Trophoblast cell (in vitro differentiated cells and primary cell): ENCODE data around the gene GMFB.
"Not testable (repeated sequence)": the region's sequence is repeated elsewhere in the genome, so short reads cannot be mapped to it uniquely, and the experiment has no call there.

Experiments
- DNase-seq, 2 donors: peaks; one replicate each; pipeline ENCODE4 v3.0.0-alpha.2; 2016
- H2AFZ ChIP-seq: 2 replicates; pipeline ENCODE4 v1.6.1; 2013; ENCODE audit warnings: low read length, moderate library complexity, mild to moderate bottlenecking; ENCODE audit not compliant: insufficient read depth, poor library complexity
- H2AK5ac ChIP-seq: 2 replicates; pipeline ENCODE4 v1.6.1; 2013; ENCODE audit warnings: mild to moderate bottlenecking, low read length
- H2BK120ac ChIP-seq: 2 replicates; pipeline ENCODE4 v1.6.1; 2013; ENCODE audit warnings: low read length, mild to moderate bottlenecking, moderate library complexity; ENCODE audit not compliant: insufficient read depth, poor library complexity
- H2BK12ac ChIP-seq: 2 replicates; pipeline ENCODE4 v1.6.1; 2013; ENCODE audit warnings: mild to moderate bottlenecking, low read length, moderate library complexity
- H2BK5ac ChIP-seq: 2 replicates; pipeline ENCODE4 v1.6.1; 2013; ENCODE audit warnings: low read length, low read depth, moderate library complexity, mild to moderate bottlenecking; ENCODE audit not compliant: poor library complexity
- H3K14ac ChIP-seq: 2 replicates; pipeline ENCODE4 v1.6.1; 2013; ENCODE audit warnings: mild to moderate bottlenecking, low read length
- H3K18ac ChIP-seq: 2 replicates; pipeline ENCODE4 v1.6.1; 2013; ENCODE audit warnings: mild to moderate bottlenecking, low read length
- H3K23ac ChIP-seq: 2 replicates; pipeline ENCODE4 v1.6.1; 2013; ENCODE audit warnings: low read length
- H3K27ac ChIP-seq: 2 replicates; pipeline ENCODE4 v1.5.1; 2013; ENCODE audit warnings: low read depth, mild to moderate bottlenecking, inconsistent platforms, low read length, moderate library complexity
- H3K27me3 ChIP-seq: 2 replicates; pipeline ENCODE4 v1.6.1; 2013; ENCODE audit warnings: inconsistent platforms, mild to moderate bottlenecking, low read length, moderate library complexity; ENCODE audit not compliant: insufficient read depth
- H3K36me3 ChIP-seq, 2 experiments: 1 replicate in 1 of 2; 2 replicates in 1 of 2; pipeline ENCODE4 v1.6.1; 2013; ENCODE audit warnings: low read length in 2 of 2, mild to moderate bottlenecking in 2 of 2, moderate library complexity in 1 of 2; ENCODE audit not compliant: insufficient read depth in 2 of 2, control insufficient read depth in 1 of 2
- H3K4ac ChIP-seq: 2 replicates; pipeline ENCODE4 v1.6.1; 2013; ENCODE audit warnings: low read depth, mild to moderate bottlenecking, low read length, moderate library complexity
- H3K4me1 ChIP-seq, 2 experiments: 1 replicate in 1 of 2; 2 replicates in 1 of 2; pipeline ENCODE4 v1.6.1; 2013; ENCODE audit warnings: low read length in 2 of 2, mild to moderate bottlenecking in 2 of 2, moderate library complexity in 1 of 2; ENCODE audit not compliant: insufficient read depth in 2 of 2, control insufficient read depth in 1 of 2
- H3K4me2 ChIP-seq: 2 replicates; pipeline ENCODE4 v1.6.1; 2013; ENCODE audit warnings: inconsistent platforms, mild to moderate bottlenecking, low read length, moderate library complexity
- H3K4me3 ChIP-seq: 2 replicates; pipeline ENCODE4 v1.5.1; 2013; ENCODE audit warnings: mild to moderate bottlenecking, low read depth, low read length, inconsistent platforms
- H3K79me1 ChIP-seq: one replicate; pipeline ENCODE4 v1.6.1; 2013; ENCODE audit warnings: low read length
- H3K79me2 ChIP-seq: 2 replicates; pipeline ENCODE4 v1.6.1; 2013; ENCODE audit warnings: low read length, mild to moderate bottlenecking; ENCODE audit not compliant: control insufficient read depth, insufficient read depth, poor library complexity
- H3K9ac ChIP-seq: 2 replicates; pipeline ENCODE4 v1.6.1; 2013; ENCODE audit warnings: mild to moderate bottlenecking, low read length
- H3K9me3 ChIP-seq: 2 replicates; pipeline ENCODE4 v1.6.1; 2013; ENCODE audit warnings: low read depth, mild to moderate bottlenecking, control low read depth, inconsistent platforms, low read length; ENCODE audit not compliant: insufficient read depth
- H4K12ac ChIP-seq: 2 replicates; pipeline ENCODE4 v1.6.1; 2013; ENCODE audit warnings: low read depth, mild to moderate bottlenecking, low read length, moderate library complexity
- H4K8ac ChIP-seq: 2 replicates; pipeline ENCODE4 v1.6.1; 2013; ENCODE audit warnings: low read depth, mild to moderate bottlenecking, low read length, moderate library complexity
- H4K91ac ChIP-seq: one replicate; pipeline ENCODE4 v1.6.1; 2013; ENCODE audit warnings: low read depth, mild to moderate bottlenecking, low read length, moderate library complexity
- WGBS: extraction: QIAGEN DNeasy Blood & Tissue Kit; methylation state at CpG from one replicate; pipeline ENCODE4 v1.1.7; 2013; ENCODE audit warnings: missing lambda C conversion rate; ENCODE audit not compliant: insufficient read length, insufficient coverage; ENCODE audit errors: extremely low coverage; 5-methylcytosine and 5-hydroxymethylcytosine counted together

The GMFB gene

DNA sequence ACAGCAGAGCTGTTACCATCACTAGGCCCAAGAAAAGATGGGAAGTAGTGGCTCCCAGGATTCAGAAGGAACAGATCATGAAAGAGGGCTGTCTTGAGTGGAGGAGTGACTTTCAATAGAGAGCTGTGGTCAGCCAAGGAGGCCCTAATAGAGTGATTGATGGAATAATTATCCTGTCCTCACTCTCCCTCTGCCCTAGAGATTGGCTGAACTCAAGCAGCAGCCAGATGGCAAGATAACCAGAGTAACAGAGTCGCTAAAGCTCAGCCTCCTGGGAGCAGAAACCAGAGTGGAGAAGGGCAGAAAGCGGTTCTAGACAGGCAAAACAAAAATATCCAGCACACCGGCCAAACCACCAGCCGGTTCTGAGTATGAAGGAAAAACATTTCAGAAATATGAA lies 23.1 kb downstream of the GMFB start:
- no peak overlapping the region for H3K4me2 ChIP-seq
- no CpG with 5 or more reads among the region's 4 CpGs for WGBS
- DNase-seq: no peak
- no peak overlapping the region for H4K8ac ChIP-seq
- H3K4me1 ChIP-seq: no peaks in the 10 kb centered on the region
- H3K9me3 ChIP-seq: peaks cover 4% of the 10 kb centered on the region
- H3K18ac ChIP-seq: no peak overlapping the region
- no peaks in the 10 kb centered on the region for H3K27me3 ChIP-seq
- H3K14ac ChIP-seq: no peak overlapping the region
- H2AK5ac ChIP-seq: no peak overlapping the region
- no peak overlapping the region for H2BK5ac ChIP-seq
- no peaks in the 10 kb centered on the region for H3K79me1 ChIP-seq
- H3K23ac ChIP-seq: no peak overlapping the region
- H2AFZ ChIP-seq: no peak overlapping the region
- no peak overlapping the region for H4K91ac ChIP-seq
- H2BK120ac ChIP-seq: no peak overlapping the region
- no peak overlapping the region for H3K9ac ChIP-seq
- no peak overlapping the region for H2BK12ac ChIP-seq
- H3K79me2 ChIP-seq: no peaks in the 10 kb centered on the region
- H3K4ac ChIP-seq: no peak overlapping the region
- no peak overlapping the region for H3K4me3 ChIP-seq
- H3K36me3 ChIP-seq: no peaks in the 10 kb centered on the region
- no peak overlapping the region for H4K12ac ChIP-seq
- H3K27ac ChIP-seq: no peak overlapping the region

DNA sequence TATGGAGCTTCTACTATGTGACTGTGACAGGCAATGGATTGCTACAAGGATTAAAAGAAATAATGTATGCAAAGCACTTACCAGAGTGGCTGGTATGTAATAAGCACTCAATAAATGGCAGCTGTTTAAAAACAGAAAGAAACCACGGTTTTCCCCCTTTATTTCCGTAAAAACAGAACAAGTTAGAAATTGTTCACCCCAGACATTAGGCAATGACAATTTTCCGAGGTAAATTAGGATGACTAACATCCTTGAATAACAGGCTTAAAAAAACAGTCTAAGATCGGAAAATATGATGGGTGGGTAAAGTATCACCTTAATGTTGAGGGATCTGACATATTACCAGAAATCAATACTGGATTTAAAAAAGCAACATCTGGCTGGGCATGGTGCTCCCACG lies 26.7 kb downstream of the GMFB start:
- no peak overlapping the region for H4K8ac ChIP-seq
- H2AFZ ChIP-seq: no peak overlapping the region
- H3K27me3 ChIP-seq: no peaks in the 10 kb centered on the region
- no peak overlapping the region for H3K9ac ChIP-seq
- no CpG with 5 or more reads among the region's 5 CpGs for WGBS
- no peaks in the 10 kb centered on the region for H3K79me2 ChIP-seq
- H3K18ac ChIP-seq: no peak overlapping the region
- H2AK5ac ChIP-seq: no peak overlapping the region
- H3K23ac ChIP-seq: no peak overlapping the region
- H3K4me3 ChIP-seq: no peak overlapping the region
- no peak overlapping the region for H3K27ac ChIP-seq
- H3K9me3 ChIP-seq: peaks cover 10% of the 10 kb centered on the region
- H2BK5ac ChIP-seq: no peak overlapping the region
- no peak overlapping the region for H3K14ac ChIP-seq
- H3K4me2 ChIP-seq: no peak overlapping the region
- DNase-seq: no peak
- H4K12ac ChIP-seq: no peak overlapping the region
- H3K36me3 ChIP-seq: no peaks in the 10 kb centered on the region
- H3K4me1 ChIP-seq: no peaks in the 10 kb centered on the region
- no peak overlapping the region for H2BK12ac ChIP-seq
- H3K79me1 ChIP-seq: no peaks in the 10 kb centered on the region
- H4K91ac ChIP-seq: no peak overlapping the region
- H2BK120ac ChIP-seq: no peak overlapping the region
- H3K4ac ChIP-seq: no peak overlapping the region

DNA sequence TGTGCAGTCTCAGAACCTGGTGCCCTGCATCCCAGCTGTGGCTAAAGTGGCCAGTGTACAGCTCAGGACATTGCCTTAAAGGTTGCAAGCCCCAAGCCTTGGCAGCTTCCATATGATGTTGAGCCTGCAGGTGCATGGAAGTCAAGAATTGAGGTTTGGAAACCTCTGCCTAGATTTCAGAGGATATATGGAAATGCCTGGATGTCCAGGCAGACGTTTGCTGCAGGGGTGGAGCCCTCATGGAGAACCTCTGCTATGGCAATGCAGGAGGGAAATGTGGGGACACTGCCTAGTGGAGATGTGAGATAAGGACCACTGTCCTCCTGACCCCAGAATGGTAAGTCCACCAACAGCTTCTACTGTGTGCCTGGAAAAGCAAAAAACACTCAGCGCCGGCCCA lies 29.7 kb downstream of the GMFB start:
- Histone ChIP-seq H2BK5ac (no peak overlapping the region), H3K4me3 (no peak overlapping the region), H3K36me3 (no peaks in the 10 kb centered on the region), H3K79me2 (no peaks in the 10 kb centered on the region), H4K8ac (no peak overlapping the region), H3K9ac (no peak overlapping the region), H3K79me1 (no peaks in the 10 kb centered on the region), H3K18ac (no peak overlapping the region), H3K27me3 (no peaks in the 10 kb centered on the region), H3K4me1 (no peaks in the 10 kb centered on the region), H2BK120ac (no peak overlapping the region), H2BK12ac (no peak overlapping the region), H3K14ac (no peak overlapping the region), H4K12ac (no peak overlapping the region), H4K91ac (no peak overlapping the region), H2AK5ac (no peak overlapping the region), H3K23ac (no peak overlapping the region), H3K9me3 (peaks cover 9% of the 10 kb centered on the region), H2AFZ (no peak overlapping the region), H3K4ac (no peak overlapping the region), H3K27ac (no peak overlapping the region), H3K4me2 (no peak overlapping the region)
- DNase-seq: no peak
- WGBS: no CpG with 5 or more reads among the region's 3 CpGs

DNA sequence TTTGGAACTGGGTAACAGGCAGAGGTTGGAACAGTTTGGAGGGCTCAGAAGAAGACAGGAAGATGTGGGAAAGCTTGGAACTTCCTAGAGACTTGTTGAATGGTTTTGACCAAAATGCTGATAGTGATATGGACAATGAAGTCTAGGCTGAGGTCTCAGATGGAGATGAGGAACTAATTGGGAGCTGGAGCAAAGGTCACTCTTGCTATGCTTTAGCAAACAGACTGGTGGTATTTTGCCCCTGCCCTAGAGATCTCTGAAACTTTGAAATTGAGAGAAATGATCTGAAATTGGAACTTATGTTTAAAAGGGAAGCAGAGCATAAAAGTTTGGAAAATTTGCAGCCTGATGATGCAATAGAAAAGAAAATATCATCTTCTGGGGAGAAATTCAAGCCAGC lies 30.2 kb downstream of the GMFB start:
- not testable (repeated sequence) for H2AK5ac ChIP-seq, H3K4me1 ChIP-seq, DNase-seq, H3K36me3 ChIP-seq, H3K18ac ChIP-seq, H2BK5ac ChIP-seq, H3K79me1 ChIP-seq, H4K8ac ChIP-seq, H3K4ac ChIP-seq, H3K9ac ChIP-seq, H3K27ac ChIP-seq, H4K12ac ChIP-seq, H3K9me3 ChIP-seq, H3K14ac ChIP-seq, H3K4me3 ChIP-seq, H2BK12ac ChIP-seq, H2AFZ ChIP-seq, H4K91ac ChIP-seq, H2BK120ac ChIP-seq, H3K27me3 ChIP-seq, H3K79me2 ChIP-seq, H3K4me2 ChIP-seq, H3K23ac ChIP-seq

DNA sequence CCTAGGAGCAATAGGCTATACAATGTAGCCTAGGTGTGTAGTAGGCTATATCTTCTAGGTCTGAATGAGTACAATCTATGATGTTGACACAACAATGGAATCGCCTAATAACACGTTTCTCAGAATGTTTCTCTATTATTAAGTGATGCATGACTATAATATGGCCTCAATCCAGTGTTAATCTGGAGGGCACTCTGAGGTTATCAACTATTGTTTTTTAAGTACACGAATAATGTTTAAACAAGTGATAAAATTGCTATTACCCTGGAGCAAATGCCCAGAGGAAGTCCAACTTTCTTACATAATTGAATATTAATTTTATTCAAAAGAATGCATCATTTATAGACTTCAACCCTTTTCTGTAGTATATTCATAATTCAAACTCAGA lies 31.2 kb downstream of the GMFB start:
- DNase-seq: no peak
- Histone ChIP-seq H3K4me2 (no peak overlapping the region), H4K91ac (no peak overlapping the region), H4K8ac (no peak overlapping the region), H3K18ac (no peak overlapping the region), H3K4me3 (no peak overlapping the region), H3K36me3 (no peaks in the 10 kb centered on the region), H2AK5ac (no peak overlapping the region), H3K27me3 (no peaks in the 10 kb centered on the region), H2BK120ac (no peak overlapping the region), H3K9ac (no peak overlapping the region), H2BK5ac (no peak overlapping the region), H3K14ac (no peak overlapping the region), H3K27ac (no peak overlapping the region), H3K23ac (no peak overlapping the region), H2AFZ (no peak overlapping the region), H4K12ac (no peak overlapping the region), H3K79me1 (no peaks in the 10 kb centered on the region), H3K79me2 (no peaks in the 10 kb centered on the region), H3K4ac (no peak overlapping the region), H3K4me1 (no peaks in the 10 kb centered on the region), H3K9me3 (peaks cover 9% of the 10 kb centered on the region), H2BK12ac (no peak overlapping the region)
- whole genome bisulfite sequencing: no CpG with 5 or more reads among the region's 3 CpGs
